Mucosa of descending colon (tissue), 3 donors: ENCODE measurements around the gene LSM4. TPM values are rescaled to one million over a fixed set of nuclear protein-coding genes. Genes with fewer than 3 reads are reported as not detected.

ENCODE experiments used
- ATAC-seq: fragments of 200-7000 bp; cut with Tn5 transposase; one replicate; pipeline ENCODE4 v1.9.1; 2020; ENCODE audit warnings: mild to moderate bottlenecking, moderate library complexity
- DNase-seq, 3 donors: peaks; one replicate each; pipeline ENCODE4 v3.0.0-alpha.2; 2020
- H3K36me3 ChIP-seq: fragments of 200-600 bp; one replicate; pipeline ENCODE4 v1.8.0; 2021; ENCODE audit warnings: low read depth, mild to moderate bottlenecking
- H3K4me1 ChIP-seq: fragments of 200-600 bp; one replicate; pipeline ENCODE4 v1.8.0; 2021; ENCODE audit warnings: low read depth, mild to moderate bottlenecking
- H3K4me3 ChIP-seq: fragments of 200-600 bp; one replicate; pipeline ENCODE4 v1.8.0; 2021; ENCODE audit warnings: mild to moderate bottlenecking
- H3K9me3 ChIP-seq: fragments of 200-600 bp; one replicate; pipeline ENCODE4 v1.8.0; 2021; ENCODE audit warnings: mild to moderate bottlenecking
- intact Hi-C, 2 donors: fragments of 100-400 bp; cut with DNase I in 1 of 2; cut with micrococcal nuclease in 1 of 2; formaldehyde crosslinking; loops; one replicate each; pipeline versions ENCODE4 v1.11.0 to v1.11.1; 2022; cut with DNase I, micrococcal nuclease
- total RNA-seq, 3 donors: library from RNA; stranded (reverse); fragmentation: NEBNext Ultra II Directional in 2 of 3; extraction: Animal tissue kit (Norgen Biotek cat#: 25700) in 2 of 3; gene quantifications; one replicate each; pipeline versions ENCODE4 v1.2.1 to v1.2.4, GENCODE V29; 2021 to 2023
- TF ChIP-seq, protein P1 (sequence below): fragments of 200-600 bp; IDR thresholded peaks from one replicate; pipeline ENCODE4 v1.8.0; 2022; ENCODE audit warnings: antibody characterized with exemption, mild to moderate bottlenecking
- donor health status: DM: no; HTN: no; CAD: no; lungs with moderate emphysema.
- donor health status: DM: no; HTN: no; CAD: no.
- donor health status: DM: no; HTN: yes; CAD: no.

Gene LSM4
- total RNA-seq, 3 donors from 2014 or later = 86.3 to 158 (median 124) TPM

DNA sequence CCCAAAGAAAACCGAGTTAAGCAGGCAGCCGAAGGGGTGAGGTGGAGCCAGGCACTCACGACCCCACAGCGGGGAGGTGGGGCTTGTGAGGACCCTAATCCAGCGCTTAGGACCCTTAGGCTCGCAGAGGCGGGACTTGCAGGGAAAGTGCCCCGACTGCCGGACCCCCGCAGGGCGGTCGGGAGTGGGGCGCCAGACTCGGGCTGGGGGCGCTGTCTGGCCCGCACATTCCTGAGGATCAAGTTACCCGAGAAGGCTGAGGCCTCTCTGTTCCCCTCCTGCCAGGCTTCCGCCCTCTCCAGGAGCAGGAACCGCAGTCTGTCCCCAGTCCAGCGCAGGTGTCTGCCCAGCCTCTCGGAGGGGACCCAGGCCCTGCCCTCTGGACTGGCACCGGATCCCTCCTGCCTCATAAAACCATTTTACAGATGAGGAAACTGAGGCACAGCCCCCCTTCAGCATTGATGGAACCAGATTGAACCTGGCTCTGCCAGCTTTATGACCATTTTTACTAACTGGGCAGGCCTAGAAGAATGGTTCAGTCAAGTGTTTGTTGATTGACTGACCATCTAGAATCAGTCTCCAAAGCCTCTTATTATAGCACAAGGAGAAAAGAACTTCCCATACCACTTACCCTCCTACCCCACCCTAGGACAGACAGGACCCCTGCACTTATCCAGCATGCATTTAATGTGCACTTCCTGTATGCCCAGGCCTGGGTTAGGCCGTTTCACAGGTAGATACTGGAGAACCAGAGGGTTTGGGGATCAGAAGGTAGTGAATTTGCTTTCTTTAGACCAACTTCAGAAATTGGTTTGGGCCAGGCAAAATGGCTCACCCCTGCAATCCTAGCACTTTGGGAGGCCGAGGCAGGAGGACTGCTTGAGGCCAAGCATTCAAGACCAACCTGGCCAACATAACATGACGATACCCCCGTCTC lies 34.8 kb downstream of the LSM4 start:
- Histone ChIP-seq H3K4me3 (no peak overlapping the region), H3K9me3 (no peaks in the 10 kb centered on the region), H3K4me1 (peaks cover 25% of the 10 kb centered on the region), H3K36me3 (no peaks in the 10 kb centered on the region)
- DNase-seq = peak in 1 of 3 donors; percentile 53
- intact Hi-C loops = no loop called here
- ATAC-seq = no peak
- TF ChIP-seq, protein P1, sequence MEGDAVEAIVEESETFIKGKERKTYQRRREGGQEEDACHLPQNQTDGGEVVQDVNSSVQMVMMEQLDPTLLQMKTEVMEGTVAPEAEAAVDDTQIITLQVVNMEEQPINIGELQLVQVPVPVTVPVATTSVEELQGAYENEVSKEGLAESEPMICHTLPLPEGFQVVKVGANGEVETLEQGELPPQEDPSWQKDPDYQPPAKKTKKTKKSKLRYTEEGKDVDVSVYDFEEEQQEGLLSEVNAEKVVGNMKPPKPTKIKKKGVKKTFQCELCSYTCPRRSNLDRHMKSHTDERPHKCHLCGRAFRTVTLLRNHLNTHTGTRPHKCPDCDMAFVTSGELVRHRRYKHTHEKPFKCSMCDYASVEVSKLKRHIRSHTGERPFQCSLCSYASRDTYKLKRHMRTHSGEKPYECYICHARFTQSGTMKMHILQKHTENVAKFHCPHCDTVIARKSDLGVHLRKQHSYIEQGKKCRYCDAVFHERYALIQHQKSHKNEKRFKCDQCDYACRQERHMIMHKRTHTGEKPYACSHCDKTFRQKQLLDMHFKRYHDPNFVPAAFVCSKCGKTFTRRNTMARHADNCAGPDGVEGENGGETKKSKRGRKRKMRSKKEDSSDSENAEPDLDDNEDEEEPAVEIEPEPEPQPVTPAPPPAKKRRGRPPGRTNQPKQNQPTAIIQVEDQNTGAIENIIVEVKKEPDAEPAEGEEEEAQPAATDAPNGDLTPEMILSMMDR = no peak

DNA sequence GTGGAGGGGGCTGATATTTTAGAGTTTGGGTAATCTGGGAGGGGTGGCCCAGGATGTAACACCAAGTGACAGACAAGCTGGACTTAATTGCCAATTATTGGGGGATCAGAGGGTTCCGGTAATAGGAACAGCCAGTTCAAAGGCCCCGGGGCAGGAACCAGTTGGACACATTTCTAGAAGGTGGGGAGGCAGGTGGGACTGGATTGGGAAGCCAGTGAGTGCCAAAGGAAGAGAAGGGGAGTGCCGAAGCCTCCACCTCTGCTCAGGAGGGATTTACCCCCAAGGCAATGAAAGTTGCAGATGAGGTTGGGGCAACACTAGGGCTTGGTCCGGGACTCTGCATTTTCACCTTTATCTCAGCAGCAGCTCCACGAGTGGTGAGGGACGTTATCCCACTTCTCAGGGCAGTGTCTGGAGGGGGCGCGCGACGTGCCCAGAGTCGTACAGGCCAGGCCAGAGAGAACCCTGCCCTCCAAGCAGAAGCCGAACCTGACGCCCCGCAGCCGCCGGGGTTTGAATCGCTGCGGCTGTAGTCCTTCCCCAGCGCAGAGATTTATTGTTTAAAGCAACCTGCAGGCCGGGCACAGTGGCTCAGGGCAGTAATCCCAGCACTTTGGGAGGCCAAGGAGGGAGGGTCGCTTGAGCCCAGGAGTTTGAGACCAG lies 35.8 kb downstream of the LSM4 start:
- DNase-seq (no peak), ATAC-seq (no peak)
- H3K4me1 ChIP-seq = peaks cover 32% of the 10 kb centered on the region
- intact Hi-C loops = no loop called here
- no peaks in the 10 kb centered on the region for H3K9me3 ChIP-seq
- no peak overlapping the region for H3K4me3 ChIP-seq
- no peaks in the 10 kb centered on the region for H3K36me3 ChIP-seq
- TF ChIP-seq, protein P1 = no peak

DNA sequence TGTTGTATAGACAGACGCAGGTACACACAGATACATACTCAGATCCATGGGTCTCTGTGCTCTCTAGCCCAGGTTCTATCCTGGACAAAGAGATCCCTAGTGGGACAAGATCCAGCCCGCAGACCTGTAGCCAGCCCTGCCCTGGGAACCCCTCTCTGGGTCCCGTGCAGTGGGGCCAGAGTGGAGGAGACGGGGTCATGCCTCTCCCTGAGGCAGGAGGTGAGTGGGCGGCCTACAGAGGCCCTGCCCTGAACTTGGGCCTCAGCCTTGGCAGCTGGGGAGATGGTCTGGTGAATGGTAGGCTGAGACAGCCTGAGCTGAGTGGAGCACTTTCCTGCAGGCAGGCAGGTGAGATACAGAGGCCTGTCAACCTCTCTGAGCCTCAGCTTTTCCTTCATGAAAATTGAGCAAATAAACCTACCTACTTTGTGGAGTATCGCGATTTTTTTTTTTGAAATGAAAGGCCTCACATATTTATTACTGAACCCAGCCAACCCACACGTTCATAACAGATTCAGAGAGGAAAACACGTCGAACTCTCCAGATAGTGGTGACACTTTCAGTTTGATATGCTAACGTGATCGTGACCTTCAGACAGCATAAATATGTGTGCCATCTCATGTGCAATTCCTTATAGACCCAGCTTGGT lies 38.0 kb downstream of the LSM4 start:
- Histone ChIP-seq H3K4me1 (peaks cover 19% of the 10 kb centered on the region), H3K4me3 (no peak overlapping the region), H3K9me3 (no peaks in the 10 kb centered on the region), H3K36me3 (no peaks in the 10 kb centered on the region)
- TF ChIP-seq, protein P1 = no peak
- DNase-seq (peak in 1 of 3 donors; percentile 52), ATAC-seq (no peak)
- intact Hi-C loops = loop anchor here in 1 of 2 donors (5.0 kb wide), 1 partner anchor 37 kb away; the partner anchor contains the start of gene LSM4

DNA sequence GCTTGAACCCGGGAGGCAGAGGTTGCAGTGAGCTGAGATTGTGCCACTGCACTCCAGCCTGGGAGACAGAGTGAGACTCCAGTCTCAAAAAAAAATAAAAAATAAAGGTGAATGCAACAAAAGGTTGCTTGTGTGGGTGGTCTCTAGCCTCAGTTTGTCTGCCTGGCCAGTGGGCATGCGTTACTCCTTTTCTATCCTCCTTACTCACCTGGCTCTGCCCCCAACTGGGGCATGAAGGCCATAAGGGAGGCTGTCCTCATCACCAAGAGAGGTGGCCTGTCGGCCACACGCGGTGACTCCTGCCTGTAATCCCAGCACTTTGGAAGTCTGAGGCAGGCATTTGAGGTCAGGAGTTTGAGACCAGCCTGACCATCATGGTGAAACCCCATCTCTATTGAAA lies 39.5 kb downstream of the LSM4 start:
- Histone ChIP-seq H3K4me3 (no peak overlapping the region), H3K36me3 (no peaks in the 10 kb centered on the region), H3K9me3 (no peaks in the 10 kb centered on the region), H3K4me1 (peaks cover 33% of the 10 kb centered on the region)
- no peak for DNase-seq
- intact Hi-C loops = loop anchor here in 1 of 2 donors (5.0 kb wide), 1 partner anchor 39 kb away; the partner anchor contains the start of gene LSM4
- TF ChIP-seq, protein P1 = no peak
- no peak for ATAC-seq

DNA sequence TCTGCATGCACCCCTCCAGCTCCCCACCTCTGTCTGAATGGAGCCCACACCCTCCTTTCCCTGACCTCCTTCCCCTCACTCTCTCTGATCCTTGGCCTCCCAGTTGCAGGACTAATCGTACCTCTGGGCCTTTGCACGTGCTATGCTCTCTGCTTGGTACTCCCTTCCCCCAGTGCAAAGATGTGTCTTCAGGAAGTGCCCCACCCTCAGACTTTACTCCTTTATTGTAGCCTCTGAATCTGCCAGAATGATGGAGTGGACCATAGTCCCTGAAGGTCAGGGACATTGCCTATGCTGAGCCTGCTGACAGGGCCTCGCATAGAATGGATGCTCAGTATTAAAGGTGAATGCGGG lies 40.1 kb downstream of the LSM4 start:
- no peak overlapping the region for H3K4me3 ChIP-seq
- H3K36me3 ChIP-seq = no peaks in the 10 kb centered on the region
- TF ChIP-seq, protein P1 = no peak
- intact Hi-C loops = loop anchor here in 1 of 2 donors (5.0 kb wide), 1 partner anchor 40 kb away; the partner anchor contains the start of gene LSM4
- ATAC-seq (peak; percentile 37), DNase-seq (peak in 2 of 3 donors; percentile 66 to 85)
- H3K9me3 ChIP-seq = no peaks in the 10 kb centered on the region
- H3K4me1 ChIP-seq = peaks cover 39% of the 10 kb centered on the region
